Measurements from ENCODE around the gene CACNG1. TPM values are rescaled to one million over a fixed set of nuclear protein-coding genes. Genes with fewer than 3 reads are reported as not detected.

Gene CACNG1
- total RNA-seq, 3 donors from 2014 or later = not detected

- Histone ChIP-seq H3K27me3 (no peaks in the 10 kb centered on the region), H3K36me3 (no peaks in the 10 kb centered on the region), H3K4me3 (no peak overlapping the region), H3K4me1 (no peaks in the 10 kb centered on the region), H3K9me3 (peaks cover 12 to 34% of the 10 kb centered on the region in 2 donors), H3K27ac (no peak overlapping the region)
- intact Hi-C loops (cut with DNase I; ENCODE audit: low total_unique reads) = no loop called here
- no peak for DNase-seq (ENCODE audit: low spot score in 2 of 2)
- TF ChIP-seq POLR2AphosphoS5 (IDR thresholded peaks at IDR 0.05) (no peak), POLR2A (IDR thresholded peaks at IDR 0.05) (no peak), CTCF (IDR thresholded peaks at IDR 0.05) (no peak)
Measured at GRCh38 chr17:67047382-67047781, 3.0 kb downstream of the CACNG1 start.

GRCh38 chr17:67049025-67049739 lies 4.8 kb downstream of the CACNG1 start:
- Histone ChIP-seq H3K9me3 (peaks cover 12 to 34% of the 10 kb centered on the region in 2 donors), H3K4me3 (no peak overlapping the region), H3K27ac (no peak overlapping the region), H3K27me3 (no peaks in the 10 kb centered on the region), H3K36me3 (no peaks in the 10 kb centered on the region), H3K4me1 (no peaks in the 10 kb centered on the region)
- DNase-seq (ENCODE audit: low spot score in 2 of 2) = no peak
- TF ChIP-seq POLR2AphosphoS5 (IDR thresholded peaks at IDR 0.05) = no peak
- no peak for TF ChIP-seq POLR2A (IDR thresholded peaks at IDR 0.05)
- TF ChIP-seq CTCF (IDR thresholded peaks at IDR 0.05) = no peak
- intact Hi-C loops (cut with DNase I; ENCODE audit: low total_unique reads) = no loop called here

GRCh38 chr17:67050066-67050465 lies 5.7 kb downstream of the CACNG1 start:
- Histone ChIP-seq H3K4me1 (no peaks in the 10 kb centered on the region), H3K27me3 (no peaks in the 10 kb centered on the region), H3K27ac (no peak overlapping the region), H3K36me3 (no peaks in the 10 kb centered on the region), H3K9me3 (peaks cover 12 to 34% of the 10 kb centered on the region in 2 donors), H3K4me3 (no peak overlapping the region)
- intact Hi-C loops (cut with DNase I; ENCODE audit: low total_unique reads) = no loop called here
- DNase-seq (ENCODE audit: low spot score in 2 of 2) = no peak
- TF ChIP-seq CTCF (IDR thresholded peaks at IDR 0.05) (no peak), POLR2A (IDR thresholded peaks at IDR 0.05) (no peak), POLR2AphosphoS5 (IDR thresholded peaks at IDR 0.05) (no peak)

GRCh38 chr17:67050471-67051154 lies 6.3 kb downstream of the CACNG1 start:
- no peak for DNase-seq (ENCODE audit: low spot score in 2 of 2)
- H3K4me3 ChIP-seq = no peak overlapping the region
- intact Hi-C loops (cut with DNase I; ENCODE audit: low total_unique reads) = no loop called here
- peaks cover 12 to 34% of the 10 kb centered on the region in 2 donors for H3K9me3 ChIP-seq
- no peak for TF ChIP-seq POLR2AphosphoS5 (IDR thresholded peaks at IDR 0.05)
- no peak for TF ChIP-seq POLR2A (IDR thresholded peaks at IDR 0.05)
- no peak for TF ChIP-seq CTCF (IDR thresholded peaks at IDR 0.05)
- H3K27me3 ChIP-seq = no peaks in the 10 kb centered on the region
- no peaks in the 10 kb centered on the region for H3K4me1 ChIP-seq
- no peak overlapping the region for H3K27ac ChIP-seq
- H3K36me3 ChIP-seq = no peaks in the 10 kb centered on the region

- no peaks in the 10 kb centered on the region for H3K4me1 ChIP-seq
- H3K27me3 ChIP-seq = no peaks in the 10 kb centered on the region
- H3K36me3 ChIP-seq = no peaks in the 10 kb centered on the region
- H3K9me3 ChIP-seq = peaks cover 12 to 34% of the 10 kb centered on the region in 2 donors
- intact Hi-C loops (cut with DNase I; ENCODE audit: low total_unique reads) = no loop called here
- DNase-seq (ENCODE audit: low spot score in 2 of 2) = peak in 1 of 2 donors; percentile 24
- H3K27ac ChIP-seq = no peak overlapping the region
- TF ChIP-seq CTCF (IDR thresholded peaks at IDR 0.05) (no peak), POLR2A (IDR thresholded peaks at IDR 0.05) (no peak), POLR2AphosphoS5 (IDR thresholded peaks at IDR 0.05) (no peak)
- no peak overlapping the region for H3K4me3 ChIP-seq
Measured at GRCh38 chr17:67051155-67051538, 6.8 kb downstream of the CACNG1 start.
